Fibroblast of skin of scalp (primary cell): Measurements from ENCODE around the gene LBR.
"Not testable (repeated sequence)": the region's sequence is repeated elsewhere in the genome, so short reads cannot be mapped to it uniquely, and the experiment has no call there.

Experiments
- DNase-seq: peaks from one replicate; pipeline ENCODE4 v3.0.0-alpha.2; 2013

LBR gene

GRCh38 chr1:225422795-225423517, 4.9 kb downstream of the LBR start:
- DNase-seq: no peak

DNA sequence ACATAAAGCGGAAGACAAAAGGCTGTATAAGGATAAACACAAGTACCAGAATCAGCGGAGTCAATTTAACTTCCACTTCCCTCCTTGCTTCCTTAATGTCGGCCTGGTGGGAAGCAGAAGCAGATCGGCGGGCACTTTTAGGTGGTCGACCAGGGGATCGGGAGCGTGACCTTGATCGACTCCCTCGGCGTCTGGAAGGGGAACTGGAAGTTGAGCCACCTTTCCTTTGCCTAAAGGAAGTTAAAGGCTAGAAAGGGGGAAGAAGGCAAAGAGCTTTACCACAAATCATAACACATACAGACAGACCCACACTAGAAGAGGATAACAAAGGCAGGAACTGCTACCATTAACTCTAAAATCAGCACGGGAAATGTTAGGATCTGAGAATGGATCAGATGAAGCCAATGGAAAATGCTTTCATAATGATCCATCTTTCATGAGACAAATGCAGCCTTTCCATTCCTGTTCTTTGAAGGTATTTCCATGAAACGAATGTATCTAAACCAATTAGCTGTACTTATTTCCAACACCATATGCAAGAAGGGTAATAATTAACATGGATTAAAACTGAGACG, 5.7 kb downstream of the LBR start:
- DNase-seq: no peak

DNA sequence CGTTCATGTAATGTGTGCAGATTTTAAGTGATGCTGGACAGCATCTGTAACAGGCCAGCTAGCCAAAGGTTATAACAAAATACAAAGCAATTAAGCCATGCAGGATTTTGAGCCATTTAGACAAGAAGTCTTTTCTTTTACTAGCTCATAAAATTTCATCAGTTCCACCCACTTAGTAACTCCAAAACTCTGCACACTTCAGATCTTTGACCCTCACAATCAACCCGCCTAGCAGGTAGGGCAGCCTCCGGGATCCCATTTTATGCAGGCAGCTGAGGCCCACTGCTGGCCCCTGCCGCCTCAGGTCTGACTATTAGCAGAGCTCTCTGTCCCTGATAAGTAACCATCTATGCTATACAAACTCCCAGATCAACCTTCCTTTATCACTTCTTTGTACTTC, 9.2 kb downstream of the LBR start:
- no peak for DNase-seq

- DNase-seq: no peak
Observed at GRCh38 chr1:225418059-225418458, 9.8 kb downstream of the LBR start.

- no peak for DNase-seq
Observed at GRCh38 chr1:225415967-225416745, 11.7 kb downstream of the LBR start.

- DNase-seq: no peak
Observed at GRCh38 chr1:225415307-225415706, 12.5 kb downstream of the LBR start.

GRCh38 chr1:225413708-225414375, 14.0 kb downstream of the LBR start:
- no peak for DNase-seq

GRCh38 chr1:225412803-225413351, 15.0 kb downstream of the LBR start:
- DNase-seq: no peak

- no peak for DNase-seq
Observed at GRCh38 chr1:225412321-225412720, 15.5 kb downstream of the LBR start.

GRCh38 chr1:225410036-225410435, 17.8 kb downstream of the LBR start:
- no peak for DNase-seq

GRCh38 chr1:225409051-225409450, 18.8 kb downstream of the LBR start:
- no peak for DNase-seq

GRCh38 chr1:225408249-225408648, 19.6 kb downstream of the LBR start:
- no peak for DNase-seq

DNA sequence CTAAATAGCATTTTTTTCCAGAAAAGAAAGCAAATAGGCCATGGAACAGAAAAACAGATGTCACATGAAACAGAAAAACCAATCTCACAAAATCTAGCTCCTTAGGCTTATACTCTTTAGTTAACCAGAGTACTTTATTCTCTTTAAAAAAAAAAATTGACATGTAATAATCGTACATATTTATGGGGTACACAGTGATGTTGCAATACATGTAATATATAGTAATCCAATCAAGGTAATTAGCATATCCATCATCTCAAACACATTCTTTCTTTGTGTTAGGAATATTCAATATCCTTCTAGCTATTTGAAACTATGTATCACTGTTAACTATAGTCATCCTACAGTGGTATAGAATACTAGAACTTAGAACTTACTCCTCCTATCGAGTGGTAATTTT, 20.1 kb downstream of the LBR start:
- DNase-seq: no peak

DNA sequence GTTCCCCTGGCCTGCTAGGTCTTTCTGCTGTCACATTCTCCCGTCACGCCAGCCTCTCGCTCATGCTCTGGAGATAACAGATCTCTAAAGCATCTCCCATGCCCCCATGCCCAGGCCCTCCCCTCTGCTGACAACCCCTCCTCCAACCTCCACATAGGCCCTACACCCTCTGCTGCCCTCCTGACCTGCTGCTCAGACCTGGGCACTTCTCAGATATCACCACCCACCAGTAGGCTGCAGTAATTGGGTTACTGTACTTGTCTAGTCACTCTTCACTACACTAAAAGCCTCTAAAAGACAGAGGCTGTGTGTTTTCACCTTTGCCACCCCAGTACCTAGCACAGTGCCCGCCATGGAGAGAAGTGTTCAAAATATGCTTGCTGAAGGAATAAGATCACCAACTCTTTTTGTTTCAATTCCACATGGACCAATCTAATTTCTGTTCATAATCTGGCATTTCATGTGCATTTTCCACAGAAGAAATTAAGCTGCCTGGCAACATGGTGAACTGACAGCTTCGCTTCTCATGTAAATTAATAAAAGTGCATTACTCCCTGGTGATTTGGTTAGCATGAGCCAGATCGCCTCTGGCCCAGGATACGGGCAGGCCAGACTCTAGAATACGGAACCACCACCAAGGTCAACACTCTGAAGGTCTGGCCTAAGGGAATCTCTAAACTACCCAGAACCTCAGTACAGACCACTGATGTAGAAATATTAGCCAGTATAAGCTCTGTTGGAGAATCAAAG, 20.7 kb downstream of the LBR start:
- no peak for DNase-seq

GRCh38 chr1:225400968-225401367, 26.9 kb downstream of the LBR start:
- DNase-seq: no peak

DNA sequence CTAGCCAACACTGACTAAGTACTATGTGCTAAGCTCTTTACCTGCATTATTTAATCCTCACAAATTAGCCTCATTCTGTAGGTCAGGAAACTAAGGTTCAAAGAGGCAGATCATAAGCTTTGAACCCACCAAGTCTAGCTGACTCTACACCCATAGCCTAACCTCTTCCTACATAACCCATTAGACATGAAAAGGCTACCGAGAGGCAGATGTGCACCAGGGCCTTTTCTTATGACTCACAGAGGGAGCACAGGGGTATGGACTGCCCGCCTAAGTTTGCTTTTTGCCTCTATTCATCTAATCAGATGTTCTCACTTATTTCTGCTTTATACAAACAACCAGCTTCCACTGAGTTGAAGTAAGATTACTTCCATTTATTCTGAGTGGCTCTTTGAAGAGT, 31.5 kb downstream of the LBR start:
- DNase-seq: no peak

- DNase-seq: no peak
Observed at GRCh38 chr1:225389843-225390242, 38.0 kb downstream of the LBR start.

DNA sequence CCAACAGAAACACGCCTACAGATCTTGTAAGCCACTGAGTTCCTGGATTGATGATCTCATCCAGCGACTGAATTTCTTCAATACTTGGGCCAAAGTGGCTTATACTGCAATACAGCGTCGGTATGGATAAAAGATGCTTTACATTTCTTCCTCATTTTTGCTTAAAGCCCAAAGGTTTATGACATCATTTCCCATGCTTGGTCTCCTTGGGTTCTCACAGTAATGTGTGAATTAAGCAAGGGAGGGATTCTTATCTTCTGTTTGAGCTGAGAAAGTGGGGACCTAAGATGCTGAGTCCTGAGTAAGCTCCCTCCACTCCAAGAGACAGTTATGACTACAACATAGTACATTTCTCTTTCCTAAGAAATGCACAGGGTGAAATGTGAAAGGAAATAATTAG, 39.5 kb downstream of the LBR start:
- peak; percentile 33 for DNase-seq

GRCh38 chr1:225386860-225387259, 41.0 kb downstream of the LBR start:
- DNase-seq: not testable (repeated sequence)

GRCh38 chr1:225380691-225381090, 47.1 kb downstream of the LBR start:
- no peak for DNase-seq

DNA sequence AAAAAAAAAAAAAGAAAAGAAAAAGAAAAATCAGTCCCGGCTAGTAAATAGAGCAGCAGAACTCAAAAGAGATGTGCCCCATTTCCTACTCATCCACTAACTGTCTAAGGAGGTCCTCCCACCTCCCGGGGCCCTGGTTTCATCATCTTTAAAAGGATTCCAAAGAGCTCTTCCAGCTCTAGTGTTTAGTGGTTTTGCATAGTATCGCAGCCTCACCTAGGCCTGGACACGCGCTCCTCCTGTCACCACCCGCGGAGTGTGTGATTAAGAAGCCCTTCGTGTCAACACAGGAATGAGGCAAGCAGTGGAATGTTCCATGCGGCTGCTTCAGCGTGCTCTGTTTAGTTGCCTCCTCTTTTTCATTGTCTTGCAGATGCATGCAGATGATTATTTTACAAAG, 49.0 kb downstream of the LBR start:
- peak; percentile 81 for DNase-seq

GRCh38 chr1:225374996-225375395, 52.8 kb downstream of the LBR start:
- no peak for DNase-seq
